Natural killer cell (primary cell): ENCODE results near the gene DNAH6. TPM values are rescaled to one million over a fixed set of nuclear protein-coding genes. Genes with fewer than 3 reads are reported as not detected.
A peak's percentile ranks its signal among the peaks of the same experiment; 100 is the strongest.
"Not testable (repeated sequence)": the region's sequence is repeated elsewhere in the genome, so short reads cannot be mapped to it uniquely, and the experiment has no call there.

Experiments
- ATAC-seq, 3 donors: fragments of 150-1000 bp in 2 of 3; fragments of 200-7000 bp in 1 of 3; cut with Tn5 transposase; 1 replicate in 1 of 3; 2 replicates in 2 of 3; pipeline ENCODE4 v1.10.0; 2021; ENCODE audit warnings: mild to moderate bottlenecking in 2 of 3, moderate library complexity in 2 of 3
- DNase-seq, 2 donors: peaks; one replicate each; pipeline versions ENCODE4 v3.0.0 to v3.0.0-alpha.2; 2013 to 2021; ENCODE audit warnings: mixed read lengths in 1 of 2
- H3K27ac ChIP-seq: one replicate; pipeline ENCODE4 v1.5.1; 2013; ENCODE audit warnings: mild to moderate bottlenecking, low read length
- H3K27me3 ChIP-seq: one replicate; pipeline ENCODE4 v1.6.1; 2013; ENCODE audit warnings: low read length; ENCODE audit not compliant: control insufficient read depth, insufficient read depth
- H3K36me3 ChIP-seq: one replicate; pipeline ENCODE4 v1.6.1; 2013; ENCODE audit warnings: low read length; ENCODE audit not compliant: control insufficient read depth, insufficient read depth
- H3K4me1 ChIP-seq: one replicate; pipeline ENCODE4 v1.6.1; 2013; ENCODE audit warnings: low read length; ENCODE audit not compliant: control insufficient read depth, insufficient read depth
- H3K4me3 ChIP-seq: one replicate; pipeline ENCODE4 v1.5.1; 2013; ENCODE audit warnings: low read length
- H3K9me3 ChIP-seq: one replicate; pipeline ENCODE4 v1.6.1; 2013; ENCODE audit warnings: low read length; ENCODE audit not compliant: control insufficient read depth, insufficient read depth
- H3K27ac Mint-ChIP-seq, 2 donors: one replicate each; pipeline ENCODE4 v1.8.0; 2022; ENCODE audit warnings: mild to moderate bottlenecking in 2 of 2, mixed read lengths in 2 of 2, moderate library complexity in 1 of 2
- H3K27me3 Mint-ChIP-seq, 2 donors: one replicate each; pipeline ENCODE4 v1.8.0; 2022; ENCODE audit warnings: low read depth in 2 of 2, mixed read lengths in 2 of 2
- H3K36me3 Mint-ChIP-seq: one replicate; pipeline ENCODE4 v1.8.0; 2022; ENCODE audit warnings: mixed read lengths
- H3K4me1 Mint-ChIP-seq, 2 donors: one replicate each; pipeline ENCODE4 v1.8.0; 2022; ENCODE audit warnings: mixed read lengths in 2 of 2
- H3K4me3 Mint-ChIP-seq: one replicate; pipeline ENCODE4 v1.8.0; 2022; ENCODE audit warnings: mild to moderate bottlenecking, moderate library complexity, mixed read lengths
- H3K9me3 Mint-ChIP-seq, 2 donors: one replicate each; pipeline ENCODE4 v1.8.0; 2022; ENCODE audit warnings: mixed read lengths in 2 of 2
- CTCF ChIP-seq: fragments of 200-600 bp; IDR thresholded peaks from one replicate; pipeline ENCODE4 v1.8.0; 2022; ENCODE audit warnings: antibody characterized with exemption
- WGBS: methylation state at CpG from one replicate; pipeline ENCODE4 v1.1.7; 2013; ENCODE audit warnings: missing lambda C conversion rate; ENCODE audit not compliant: insufficient coverage; 5-methylcytosine and 5-hydroxymethylcytosine counted together
- intact Hi-C: fragments of 100-400 bp; cut with micrococcal nuclease; formaldehyde crosslinking; loops from one replicate; pipeline ENCODE4 v1.14.2; 2022
- total RNA-seq, 4 donors: library from RNA; stranded (reverse); fragments of 120-200 nt in 1 of 4; gene quantifications; one replicate each; pipeline versions ENCODE4 v1.2.3 to v1.2.4, GENCODE V29; 2013 to 2022

Gene DNAH6
- total RNA-seq, 3 donors from 2014 or later (not counting 1 experiment from before 2014, with no cell fraction given), result 0.05 to 0.60 (median 0.32) TPM

GRCh38 chr2:84862006-84862405 is 345.7 kb downstream of the DNAH6 start:
- 93% methylated on average over 6 of the region's 6 CpGs for WGBS
- no peak for TF ChIP-seq CTCF
- no peak overlapping the region for H3K4me3 ChIP-seq
- H3K27me3 ChIP-seq, result no peaks in the 10 kb centered on the region
- intact Hi-C loops, result no loop called here
- H3K27ac ChIP-seq, result no peak overlapping the region
- no peaks in the 10 kb centered on the region for H3K9me3 ChIP-seq
- H3K36me3 Mint-ChIP-seq, result no peaks in the 10 kb centered on the region
- no peaks in the 10 kb centered on the region for H3K36me3 ChIP-seq
- H3K9me3 Mint-ChIP-seq, result no peaks in the 10 kb centered on the region
- ATAC-seq (no peak), DNase-seq (no peak)
- no peak overlapping the region for H3K4me3 Mint-ChIP-seq
- no peaks in the 10 kb centered on the region for H3K27me3 Mint-ChIP-seq
- H3K27ac Mint-ChIP-seq, result peak overlapping the region in 1 of 2 donors; percentile 33
- H3K4me1 ChIP-seq, result peaks cover 28% of the 10 kb centered on the region
- H3K4me1 Mint-ChIP-seq, result peaks cover 26 to 34% of the 10 kb centered on the region in 2 donors

GRCh38 chr2:84865181-84865783 is 349.0 kb downstream of the DNAH6 start:
- intact Hi-C loops, result loop anchor here (1.0 kb wide), 2 partner anchors 124 to 370 kb away; no protein-coding TSS in a partner anchor
- Histone ChIP-seq H3K4me3 (no peak overlapping the region), H3K4me1 (peaks cover 9% of the 10 kb centered on the region), H3K27me3 (no peaks in the 10 kb centered on the region), H3K36me3 (no peaks in the 10 kb centered on the region), H3K9me3 (no peaks in the 10 kb centered on the region), H3K27ac (no peak overlapping the region)
- no peak overlapping the region for H3K4me3 Mint-ChIP-seq
- peak; percentile 77 for TF ChIP-seq CTCF
- DNase-seq (peak in 1 of 2 donors; percentile 72), ATAC-seq (peak; percentile 67 to 87 (median 85))
- H3K4me1 Mint-ChIP-seq, result peaks cover 10 to 12% of the 10 kb centered on the region in 2 donors
- H3K27ac Mint-ChIP-seq, result peak overlapping the region; percentile 75 to 80
- H3K36me3 Mint-ChIP-seq, result no peaks in the 10 kb centered on the region
- 71% methylated on average over 4 of the region's 6 CpGs for WGBS
- H3K27me3 Mint-ChIP-seq, result peaks cover 0 to 3% of the 10 kb centered on the region in 2 donors
- H3K9me3 Mint-ChIP-seq, result no peaks in the 10 kb centered on the region

- peaks cover 9% of the 10 kb centered on the region for H3K4me1 ChIP-seq
- no peak for DNase-seq
- no peaks in the 10 kb centered on the region for H3K27me3 ChIP-seq
- H3K27ac ChIP-seq, result no peak overlapping the region
- no peak overlapping the region for H3K4me3 ChIP-seq
- no peaks in the 10 kb centered on the region for H3K36me3 ChIP-seq
- no peaks in the 10 kb centered on the region for H3K9me3 Mint-ChIP-seq
- no peak overlapping the region for H3K4me3 Mint-ChIP-seq
- H3K36me3 Mint-ChIP-seq, result no peaks in the 10 kb centered on the region
- ATAC-seq, result no peak
- no peaks in the 10 kb centered on the region for H3K9me3 ChIP-seq
- peaks cover 10 to 12% of the 10 kb centered on the region in 2 donors for H3K4me1 Mint-ChIP-seq
- H3K27me3 Mint-ChIP-seq, result peaks cover 0 to 7% of the 10 kb centered on the region in 2 donors
- intact Hi-C loops, result no loop called here
- WGBS, result 100% methylated on average over 3 of the region's 3 CpGs
- H3K27ac Mint-ChIP-seq, result no peak overlapping the region
- TF ChIP-seq CTCF, result no peak
Measured at GRCh38 chr2:84866122-84866521, 349.8 kb downstream of the DNAH6 start.

GRCh38 chr2:84868327-84868726 is 352.0 kb downstream of the DNAH6 start:
- ATAC-seq, intact Hi-C loops, H3K27ac Mint-ChIP-seq, H3K36me3 Mint-ChIP-seq, H3K27ac ChIP-seq, H3K4me3 Mint-ChIP-seq, H3K27me3 ChIP-seq, H3K9me3 ChIP-seq, H3K4me1 ChIP-seq, H3K27me3 Mint-ChIP-seq, H3K9me3 Mint-ChIP-seq, H3K4me3 ChIP-seq, DNase-seq, H3K36me3 ChIP-seq: not testable (repeated sequence)
- peaks cover 10 to 12% of the 10 kb centered on the region in 2 donors for H3K4me1 Mint-ChIP-seq
- no CpG with 5 or more reads among the region's 4 CpGs for WGBS

Other genes starting within 250 kb of the DNAH6 start
- 10 to 100 TPM; 53.0 to 61.7 (median 54.6) TPM for gene SUCLG1, start 57.2 kb upstream of the DNAH6 start, total RNA-seq